ENCODE results near the gene SHROOM4.

DNA sequence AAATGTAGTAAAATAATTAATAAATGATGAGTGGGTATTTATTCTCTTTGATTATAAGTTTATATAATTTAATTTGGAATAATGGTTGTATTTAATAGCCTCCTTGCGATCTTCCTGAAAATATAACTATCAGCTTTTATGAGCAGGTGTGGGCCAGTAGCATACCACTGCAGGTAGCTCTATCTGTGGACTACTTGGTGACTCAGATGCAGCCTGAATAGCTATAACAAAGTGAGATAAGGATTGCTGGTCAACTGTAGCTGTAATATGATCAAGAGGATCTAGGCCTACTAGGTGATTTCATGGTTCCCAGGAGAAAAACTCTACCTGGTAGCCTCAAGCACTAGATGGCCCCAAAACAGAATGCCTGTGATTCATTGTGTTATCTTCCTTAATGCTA is 49.5 kb upstream of the SHROOM4 start:
- TF ChIP-seq, protein P1, sequence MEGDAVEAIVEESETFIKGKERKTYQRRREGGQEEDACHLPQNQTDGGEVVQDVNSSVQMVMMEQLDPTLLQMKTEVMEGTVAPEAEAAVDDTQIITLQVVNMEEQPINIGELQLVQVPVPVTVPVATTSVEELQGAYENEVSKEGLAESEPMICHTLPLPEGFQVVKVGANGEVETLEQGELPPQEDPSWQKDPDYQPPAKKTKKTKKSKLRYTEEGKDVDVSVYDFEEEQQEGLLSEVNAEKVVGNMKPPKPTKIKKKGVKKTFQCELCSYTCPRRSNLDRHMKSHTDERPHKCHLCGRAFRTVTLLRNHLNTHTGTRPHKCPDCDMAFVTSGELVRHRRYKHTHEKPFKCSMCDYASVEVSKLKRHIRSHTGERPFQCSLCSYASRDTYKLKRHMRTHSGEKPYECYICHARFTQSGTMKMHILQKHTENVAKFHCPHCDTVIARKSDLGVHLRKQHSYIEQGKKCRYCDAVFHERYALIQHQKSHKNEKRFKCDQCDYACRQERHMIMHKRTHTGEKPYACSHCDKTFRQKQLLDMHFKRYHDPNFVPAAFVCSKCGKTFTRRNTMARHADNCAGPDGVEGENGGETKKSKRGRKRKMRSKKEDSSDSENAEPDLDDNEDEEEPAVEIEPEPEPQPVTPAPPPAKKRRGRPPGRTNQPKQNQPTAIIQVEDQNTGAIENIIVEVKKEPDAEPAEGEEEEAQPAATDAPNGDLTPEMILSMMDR (IDR thresholded peaks at IDR 0.05): no peak
- no peak for TF ChIP-seq POLR2A (IDR thresholded peaks at IDR 0.05)

All from Peyer's patch (tissue), 4 donors.